Measurements from ENCODE around the gene SLC16A10. TPM values are rescaled to one million over a fixed set of nuclear protein-coding genes. Genes with fewer than 3 reads are reported as not detected.
"Not testable (repeated sequence)": the region's sequence is repeated elsewhere in the genome, so short reads cannot be mapped to it uniquely, and the experiment has no call there.

Gene SLC16A10
- total RNA-seq, 1 donor from 2014 or later: 1.8 TPM

DNA sequence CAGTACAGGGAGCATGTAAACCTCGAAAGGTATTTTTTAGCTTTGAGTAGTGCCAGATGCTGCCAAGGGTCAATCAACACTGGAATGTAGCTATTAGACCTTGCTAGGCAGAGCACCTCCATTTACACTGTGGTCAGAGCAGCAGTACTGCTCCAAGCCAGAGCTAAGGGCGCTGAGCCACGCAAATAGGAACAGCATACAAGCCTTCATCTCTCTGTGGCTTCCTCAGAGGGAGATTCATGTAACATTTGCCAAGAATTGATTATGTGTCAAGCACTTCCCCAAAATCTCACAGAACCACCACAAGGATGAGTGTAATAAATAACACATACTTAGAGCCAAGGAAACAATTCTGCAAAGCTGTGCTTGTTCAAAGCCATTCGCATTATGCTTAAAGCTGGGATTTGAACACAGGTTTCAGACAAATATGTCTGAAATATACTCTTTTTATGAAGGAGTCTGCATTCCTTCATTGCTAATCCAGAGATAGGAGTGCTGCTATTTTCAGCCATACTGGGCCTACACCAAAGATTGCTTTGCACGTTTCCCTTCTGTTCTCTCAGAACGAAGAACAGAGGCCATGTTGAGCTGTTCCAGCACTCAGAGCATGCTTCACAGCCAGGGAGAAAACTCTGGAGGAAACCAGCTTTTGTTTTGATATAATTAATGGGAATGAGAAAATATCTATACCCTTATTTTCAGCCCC lies 97.7 kb downstream of the SLC16A10 start:
- DNase-seq (ENCODE audit: low spot score): no peak

- DNase-seq (ENCODE audit: low spot score): no peak
These were observed 98.7 kb downstream of the SLC16A10 start for GRCh38 chr6:111185954-111186353.

- DNase-seq (ENCODE audit: low spot score): no peak
These were observed 100.6 kb downstream of the SLC16A10 start for GRCh38 chr6:111187874-111188273.

DNA sequence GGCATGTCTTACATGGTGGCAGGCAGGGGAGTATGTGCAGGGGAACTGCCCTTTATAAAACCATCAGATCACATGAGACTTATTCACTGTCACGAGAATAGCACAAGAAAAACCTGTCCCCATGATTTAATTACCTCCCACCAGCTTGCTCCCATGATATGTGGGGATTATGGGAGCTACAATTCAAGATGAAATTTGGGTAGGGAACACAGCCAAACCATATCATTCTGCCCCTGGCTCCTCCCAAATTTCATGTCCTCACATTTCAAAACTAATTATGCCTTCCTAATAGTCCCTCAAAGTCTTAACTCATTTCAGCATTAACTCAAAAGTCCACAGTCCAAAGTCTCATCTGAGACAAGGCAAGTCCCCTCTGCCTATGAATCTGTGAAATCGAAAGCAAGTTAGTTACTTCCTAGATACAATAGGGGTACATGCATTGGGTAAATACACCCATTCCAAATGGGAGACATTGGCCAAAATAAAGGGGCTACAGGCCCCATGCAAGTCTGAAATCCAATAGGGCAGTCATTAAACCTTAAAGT lies 102.4 kb downstream of the SLC16A10 start:
- not testable (repeated sequence) for DNase-seq (ENCODE audit: low spot score)

- no peak for DNase-seq (ENCODE audit: low spot score)
These were observed 103.3 kb downstream of the SLC16A10 start for GRCh38 chr6:111190637-111191036.

DNA sequence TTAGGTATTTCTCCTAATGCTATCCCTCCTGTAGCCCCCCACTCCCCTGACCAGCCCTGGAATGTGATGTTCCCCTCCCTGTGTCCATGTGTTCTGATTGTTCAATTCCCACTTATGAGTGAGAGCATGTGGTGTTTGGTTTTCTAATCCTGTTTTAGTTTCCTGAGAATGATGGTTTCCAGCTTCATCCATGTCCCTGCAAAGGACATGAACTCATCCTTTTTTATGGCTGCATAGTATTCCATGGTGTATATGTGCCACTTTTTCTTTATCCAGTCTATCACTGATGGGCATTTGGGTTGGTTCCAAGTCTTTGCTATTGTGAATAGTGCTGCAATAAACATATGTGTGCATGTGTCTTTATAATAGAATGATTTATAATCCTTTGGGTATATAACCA lies 103.8 kb downstream of the SLC16A10 start:
- DNase-seq (ENCODE audit: low spot score): not testable (repeated sequence)

- no peak for DNase-seq (ENCODE audit: low spot score)
These were observed 105.7 kb downstream of the SLC16A10 start for GRCh38 chr6:111192911-111193555.

DNA sequence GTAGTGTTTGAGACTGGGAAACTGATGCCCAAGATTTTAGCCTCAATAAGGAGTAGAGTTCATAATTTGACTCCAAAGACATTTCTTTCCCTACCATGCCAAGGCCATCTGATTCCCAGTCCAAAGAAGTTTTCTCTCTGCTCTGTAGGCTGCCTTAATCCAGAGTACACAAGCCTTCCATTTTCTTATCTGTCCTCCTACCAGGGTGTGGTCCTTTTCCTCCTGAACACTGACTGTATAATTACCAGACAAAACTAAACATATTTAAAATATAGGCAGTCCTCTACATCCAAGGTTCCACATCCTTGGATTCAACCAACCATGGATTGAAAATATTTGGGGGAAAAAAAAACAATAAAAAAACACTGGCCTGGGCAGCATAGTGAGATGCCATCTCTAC lies 108.4 kb downstream of the SLC16A10 start:
- no peak for DNase-seq (ENCODE audit: low spot score)

- DNase-seq (ENCODE audit: low spot score): no peak
These were observed 111.5 kb downstream of the SLC16A10 start for GRCh38 chr6:111198841-111199240.

DNA sequence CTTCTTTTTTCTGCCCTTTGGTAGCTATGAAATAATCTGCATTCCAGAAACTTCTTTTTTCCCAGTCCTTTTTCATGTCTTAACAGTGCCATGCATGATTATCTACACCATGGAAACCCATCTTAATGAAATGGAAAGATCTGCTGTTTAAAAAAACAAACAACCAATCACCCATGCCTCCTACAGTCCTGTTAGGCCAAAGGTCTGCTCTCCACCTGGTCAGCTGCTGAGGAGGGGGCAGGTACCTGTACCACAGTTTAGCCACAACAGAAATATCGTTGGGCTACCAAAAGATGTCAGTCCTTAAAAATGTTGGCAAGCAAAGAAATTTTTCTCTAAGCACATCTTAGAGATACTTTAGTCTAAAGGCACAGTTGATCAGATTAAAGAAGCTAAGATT lies 112.6 kb downstream of the SLC16A10 start:
- no peak for DNase-seq (ENCODE audit: low spot score)

DNA sequence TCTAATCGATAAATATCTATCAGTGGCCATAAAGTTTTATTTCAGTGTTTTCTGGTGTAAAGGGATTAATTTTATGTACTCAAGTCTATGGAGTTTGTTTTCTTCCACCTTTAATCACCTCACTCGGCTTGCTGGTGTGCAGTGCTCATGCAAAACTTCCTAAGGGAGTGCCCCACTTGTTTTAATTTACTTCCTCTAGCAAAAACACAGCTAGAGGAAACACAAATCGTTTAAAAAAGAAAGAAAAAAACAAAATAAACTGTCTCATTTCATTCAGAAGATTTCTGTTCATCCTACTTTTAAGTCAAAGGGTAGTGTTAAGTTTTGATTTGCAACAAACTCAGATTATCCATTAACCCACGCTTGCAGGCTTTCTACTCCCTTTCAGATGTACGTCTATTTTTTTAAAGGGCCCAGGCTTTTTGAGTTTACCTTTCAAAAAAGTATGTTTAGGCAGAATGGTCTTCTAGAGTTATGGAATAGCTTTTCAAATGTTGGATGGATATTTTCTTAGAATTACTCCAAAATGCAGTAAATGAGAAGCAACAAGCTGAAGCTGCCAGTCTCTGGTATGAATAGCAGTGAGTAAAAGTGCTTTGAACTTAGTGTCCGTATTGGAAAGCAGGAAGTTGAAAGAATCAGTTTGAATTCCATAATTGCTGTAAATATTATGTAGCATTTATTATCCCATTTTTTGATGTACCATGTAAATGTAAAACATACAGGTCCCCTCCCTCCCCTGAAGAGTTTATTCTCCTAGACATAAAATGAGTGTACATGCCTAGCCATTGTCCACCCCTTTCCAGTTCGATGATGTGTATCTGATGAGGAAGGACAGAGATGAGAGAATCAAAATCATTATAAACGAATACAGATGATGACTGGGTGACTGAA lies 113.3 kb downstream of the SLC16A10 start:
- no peak for DNase-seq (ENCODE audit: low spot score)

GRCh38 chr6:111201244-111201554 lies 113.9 kb downstream of the SLC16A10 start:
- no peak for DNase-seq (ENCODE audit: low spot score)

GRCh38 chr6:111201764-111202163 lies 114.5 kb downstream of the SLC16A10 start:
- DNase-seq (ENCODE audit: low spot score): no peak

- not testable (repeated sequence) for DNase-seq (ENCODE audit: low spot score)
These were observed 116.2 kb downstream of the SLC16A10 start for GRCh38 chr6:111203539-111203938.

DNA sequence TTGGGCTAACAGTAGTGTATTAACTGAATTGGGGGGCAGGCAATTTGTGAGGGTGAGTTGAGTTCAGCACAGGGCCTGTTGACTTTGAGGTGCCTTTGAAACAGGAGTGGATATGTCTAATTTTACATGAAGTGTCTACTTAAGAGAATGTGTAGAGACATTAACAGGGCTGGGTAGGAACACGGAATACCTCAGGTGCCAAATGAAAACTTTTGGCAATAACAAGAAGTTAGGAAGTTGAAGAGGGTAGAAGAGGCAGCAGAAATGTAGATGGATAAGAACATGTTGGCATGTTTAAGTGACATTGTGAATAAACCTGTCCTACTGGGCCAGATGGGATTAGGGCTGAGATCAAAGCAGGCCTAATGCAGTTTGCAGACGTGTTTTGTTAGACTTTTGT lies 117.0 kb downstream of the SLC16A10 start:
- no peak for DNase-seq (ENCODE audit: low spot score)

GRCh38 chr6:111204881-111205280 lies 117.6 kb downstream of the SLC16A10 start:
- no peak for DNase-seq (ENCODE audit: low spot score)

DNA sequence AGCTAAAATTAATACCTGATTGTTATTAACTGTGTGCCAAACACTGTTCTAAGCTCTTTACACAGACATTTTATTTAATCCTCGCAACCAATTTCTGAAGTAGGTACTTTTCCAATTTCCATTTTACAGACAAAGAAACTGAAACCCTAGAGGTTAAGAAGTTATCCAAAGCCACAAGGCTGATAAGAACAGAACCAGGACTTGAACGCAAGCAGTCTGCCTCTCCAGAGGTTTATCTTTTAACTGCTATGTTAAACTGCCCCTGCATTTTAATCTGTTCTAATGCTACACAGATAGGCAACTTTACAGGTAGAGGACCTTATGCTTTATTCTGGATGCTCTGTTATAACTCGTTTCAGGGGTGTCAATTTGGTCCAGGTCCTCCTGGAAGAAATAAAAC lies 118.2 kb downstream of the SLC16A10 start:
- no peak for DNase-seq (ENCODE audit: low spot score)

DNA sequence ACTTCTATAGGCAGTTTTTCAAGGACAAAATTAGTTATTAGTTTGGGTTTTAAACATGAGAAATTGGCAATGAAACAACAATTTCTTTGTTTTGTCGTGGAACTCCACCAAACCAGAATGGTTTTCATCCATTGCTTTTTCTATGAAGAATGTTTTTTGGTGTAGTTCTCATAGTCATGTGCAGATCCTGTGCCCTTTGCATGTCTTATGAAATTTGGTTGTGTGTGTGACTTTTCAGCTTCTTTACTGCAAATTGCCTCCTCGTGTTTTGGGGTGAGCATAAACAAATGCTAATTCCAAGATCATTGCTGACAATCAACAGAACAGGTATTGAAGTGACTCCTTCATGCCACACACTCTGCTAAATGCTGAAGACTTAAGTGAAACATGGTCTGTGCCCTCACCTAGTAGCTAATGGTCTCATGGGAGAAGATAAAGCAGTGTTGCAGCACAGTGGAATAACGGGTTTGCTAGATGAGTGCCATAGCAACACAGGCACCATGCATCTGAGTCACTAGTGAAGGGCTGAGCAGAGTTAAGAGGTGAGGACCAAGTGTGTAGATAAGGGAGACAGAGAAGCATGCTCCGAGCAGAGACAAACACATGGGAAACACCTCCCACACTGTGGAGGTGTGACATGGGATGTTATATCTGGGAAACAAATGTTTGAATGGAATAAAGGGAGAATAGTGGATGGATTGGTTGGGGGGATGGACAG lies 120.0 kb downstream of the SLC16A10 start:
- no peak for DNase-seq (ENCODE audit: low spot score)

GRCh38 chr6:111208933-111209332 lies 121.6 kb downstream of the SLC16A10 start:
- DNase-seq (ENCODE audit: low spot score): no peak

DNA sequence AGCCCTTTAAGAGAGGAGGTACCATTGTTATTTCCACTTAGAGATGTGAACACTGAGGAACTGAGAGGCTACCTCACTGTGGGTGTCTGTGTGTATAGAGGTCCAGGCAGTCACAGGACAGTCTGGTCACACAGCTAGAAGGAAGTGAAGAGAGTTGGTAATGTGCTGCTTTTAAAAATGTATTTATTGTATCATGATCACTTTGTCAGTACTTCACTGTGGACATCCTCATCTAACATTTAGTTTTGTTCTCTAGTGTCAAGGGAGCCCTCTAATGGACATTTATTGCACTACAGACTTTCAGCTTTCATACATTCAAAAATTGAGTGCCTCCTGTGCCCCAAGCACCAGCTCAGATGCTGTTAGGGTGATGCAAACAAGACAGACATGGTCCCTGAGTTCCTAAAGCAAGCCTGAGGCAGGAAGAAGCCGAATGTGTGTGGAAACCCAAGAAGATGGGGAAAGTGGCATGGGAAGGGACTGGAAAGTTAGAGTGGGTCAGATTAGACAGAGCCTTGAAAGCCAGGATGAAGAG lies 123.0 kb downstream of the SLC16A10 start:
- DNase-seq (ENCODE audit: low spot score): no peak

- DNase-seq (ENCODE audit: low spot score): no peak
These were observed 124.2 kb downstream of the SLC16A10 start for GRCh38 chr6:111211411-111212030.
